ENCODE data around the gene RUBCN.
A peak's percentile ranks its signal among the peaks of the same experiment; 100 is the strongest.
"Not testable (repeated sequence)": the region's sequence is repeated elsewhere in the genome, so short reads cannot be mapped to it uniquely, and the experiment has no call there.

The RUBCN gene

GRCh38 chr3:197734667-197735318, 1.9 kb downstream of the RUBCN start:
- no peak for DNase-seq (ENCODE audit: low spot score)

GRCh38 chr3:197733042-197733441, 3.7 kb downstream of the RUBCN start:
- DNase-seq (ENCODE audit: low spot score): no peak

- DNase-seq (ENCODE audit: low spot score): not testable (repeated sequence)
Observed at GRCh38 chr3:197731483-197731882, 5.2 kb downstream of the RUBCN start.

GRCh38 chr3:197730770-197731169, 5.9 kb downstream of the RUBCN start:
- not testable (repeated sequence) for DNase-seq (ENCODE audit: low spot score)

- DNase-seq (ENCODE audit: low spot score): no peak
Observed at GRCh38 chr3:197730200-197730599, 6.5 kb downstream of the RUBCN start.

GRCh38 chr3:197728487-197728886, 8.2 kb downstream of the RUBCN start:
- DNase-seq (ENCODE audit: low spot score): no peak

- DNase-seq (ENCODE audit: low spot score): not testable (repeated sequence)
Observed at GRCh38 chr3:197727878-197728277, 8.8 kb downstream of the RUBCN start.

- no peak for DNase-seq (ENCODE audit: low spot score)
Observed at GRCh38 chr3:197722734-197723133, 14.0 kb downstream of the RUBCN start.

GRCh38 chr3:197720694-197721093, 16.0 kb downstream of the RUBCN start:
- no peak for DNase-seq (ENCODE audit: low spot score)

- DNase-seq (ENCODE audit: low spot score): peak; percentile 16
Observed at GRCh38 chr3:197718891-197719290, 17.8 kb downstream of the RUBCN start.

- DNase-seq (ENCODE audit: low spot score): no peak
Observed at GRCh38 chr3:197714251-197714650, 22.5 kb downstream of the RUBCN start.

GRCh38 chr3:197713477-197713822, 23.3 kb downstream of the RUBCN start:
- no peak for DNase-seq (ENCODE audit: low spot score)

- peak; percentile 92 for DNase-seq (ENCODE audit: low spot score)
Observed at GRCh38 chr3:197711973-197712707, 24.6 kb downstream of the RUBCN start.

GRCh38 chr3:197710965-197711364, 25.7 kb downstream of the RUBCN start:
- DNase-seq (ENCODE audit: low spot score): not testable (repeated sequence)

GRCh38 chr3:197709135-197709534, 27.6 kb downstream of the RUBCN start:
- no peak for DNase-seq (ENCODE audit: low spot score)

GRCh38 chr3:197706658-197707057, 30.0 kb downstream of the RUBCN start:
- DNase-seq (ENCODE audit: low spot score): no peak

- no peak for DNase-seq (ENCODE audit: low spot score)
Observed at GRCh38 chr3:197701841-197702240, 34.9 kb downstream of the RUBCN start.

- no peak for DNase-seq (ENCODE audit: low spot score)
Observed at GRCh38 chr3:197700095-197700494, 36.6 kb downstream of the RUBCN start.

- DNase-seq (ENCODE audit: low spot score): no peak
Observed at GRCh38 chr3:197697355-197697754, 39.3 kb downstream of the RUBCN start.

GRCh38 chr3:197694251-197694650, 42.5 kb downstream of the RUBCN start:
- no peak for DNase-seq (ENCODE audit: low spot score)

GRCh38 chr3:197692641-197693040, 44.1 kb downstream of the RUBCN start:
- DNase-seq (ENCODE audit: low spot score): no peak

GRCh38 chr3:197690754-197691153, 46.0 kb downstream of the RUBCN start:
- DNase-seq (ENCODE audit: low spot score): no peak

- no peak for DNase-seq (ENCODE audit: low spot score)
Observed at GRCh38 chr3:197687570-197687969, 49.1 kb downstream of the RUBCN start.

- DNase-seq (ENCODE audit: low spot score): no peak
Observed at GRCh38 chr3:197686899-197687298, 49.8 kb downstream of the RUBCN start.
